Esophagus (tissue), 2 donors: Measurements from ENCODE around the gene NUCKS1. TPM values are rescaled to one million over a fixed set of nuclear protein-coding genes. Genes with fewer than 3 reads are reported as not detected.
A peak's percentile ranks its signal among the peaks of the same experiment; 100 is the strongest.

ENCODE experiments used
- H3K27ac ChIP-seq, 2 donors: one replicate each; pipeline ENCODE4 v1.5.1; 2013; ENCODE audit warnings: low read depth in 2 of 2, mild to moderate bottlenecking in 2 of 2, inconsistent platforms in 1 of 2, low read length in 1 of 2, moderate library complexity in 1 of 2
- H3K27me3 ChIP-seq, 2 donors: one replicate each; pipeline ENCODE4 v1.6.1; 2013; ENCODE audit warnings: low read length in 2 of 2, control low read depth in 1 of 2, mild to moderate bottlenecking in 1 of 2; ENCODE audit not compliant: insufficient read depth in 2 of 2, control insufficient read depth in 1 of 2
- H3K36me3 ChIP-seq, 2 donors: one replicate each; pipeline ENCODE4 v1.6.1; 2013; ENCODE audit warnings: low read length in 1 of 2; ENCODE audit not compliant: control insufficient read depth in 2 of 2, insufficient read depth in 2 of 2
- H3K4me1 ChIP-seq, 2 donors: one replicate each; pipeline ENCODE4 v1.6.1; 2013; ENCODE audit warnings: low read length in 1 of 2; ENCODE audit not compliant: control insufficient read depth in 2 of 2, insufficient read depth in 2 of 2
- H3K4me3 ChIP-seq, 2 donors: one replicate each; pipeline ENCODE4 v1.5.1; 2013; ENCODE audit warnings: low read length in 2 of 2, mild to moderate bottlenecking in 2 of 2, low read depth in 1 of 2, moderate library complexity in 1 of 2
- H3K9me3 ChIP-seq, 2 donors: one replicate each; pipeline ENCODE4 v1.6.1; 2013; ENCODE audit warnings: mild to moderate bottlenecking in 2 of 2, low read depth in 1 of 2, low read length in 1 of 2, moderate library complexity in 1 of 2; ENCODE audit not compliant: control insufficient read depth in 2 of 2, insufficient read depth in 1 of 2
- WGBS, 2 donors: extraction: QIAGEN DNeasy Blood & Tissue Kit; methylation state at CpG; one replicate each; pipeline ENCODE4 v1.1.7; 2013; 5-methylcytosine and 5-hydroxymethylcytosine counted together
- polyA plus RNA-seq, 2 donors: library from polyadenylated mRNA; stranded (reverse); fragments of 200-250 nt; gene quantifications; one replicate each; pipeline ENCODE4 v1.2.3, GENCODE V29; 2013
- donor health status: healthy with polysubstance abuse.
- donor health status: Bipolar disorder and iron deficiency.

The NUCKS1 gene
- polyA plus RNA-seq, 2 donors, result 25.1 to 26.5 TPM

DNA sequence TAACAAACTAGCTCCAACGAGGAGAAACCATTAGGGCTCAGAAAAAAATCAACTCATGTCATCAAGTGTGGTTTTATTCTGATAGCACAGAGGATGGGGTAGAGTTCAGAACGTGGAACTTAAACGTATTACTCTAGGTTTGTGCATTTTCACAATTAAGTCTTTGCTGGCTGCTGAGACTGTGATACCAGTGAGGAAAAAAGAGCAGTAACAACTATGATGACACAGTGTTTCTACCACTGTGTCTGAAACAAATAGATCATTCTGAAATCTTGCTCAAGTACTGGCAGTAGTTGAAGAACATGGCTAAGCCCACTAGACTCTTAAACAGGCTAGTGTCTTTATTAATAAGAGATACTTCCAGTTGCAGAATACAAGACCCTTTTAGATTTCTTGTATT, 31.0 kb downstream of the NUCKS1 start:
- H3K4me3 ChIP-seq, result no peak overlapping the region
- no peaks in the 10 kb centered on the region for H3K27me3 ChIP-seq
- H3K36me3 ChIP-seq, result peaks cover 0 to 10% of the 10 kb centered on the region in 2 donors
- no peaks in the 10 kb centered on the region for H3K4me1 ChIP-seq
- 68 to 74% methylated on average over 3 of the region's 3 CpGs for WGBS, 2 donors
- H3K27ac ChIP-seq, result no peak overlapping the region
- H3K9me3 ChIP-seq, result no peaks in the 10 kb centered on the region

GRCh38 chr1:205716371-205717132, 33.4 kb downstream of the NUCKS1 start:
- Histone ChIP-seq H3K27me3 (no peaks in the 10 kb centered on the region), H3K4me1 (no peaks in the 10 kb centered on the region), H3K27ac (no peak overlapping the region), H3K36me3 (peaks cover 0 to 10% of the 10 kb centered on the region in 2 donors), H3K9me3 (no peaks in the 10 kb centered on the region), H3K4me3 (no peak overlapping the region)
- WGBS, 2 donors, result 83 to 91% methylated on average over 7 of the region's 7 CpGs

GRCh38 chr1:205715628-205716027, 34.4 kb downstream of the NUCKS1 start:
- H3K36me3 ChIP-seq, result peaks cover 0 to 10% of the 10 kb centered on the region in 2 donors
- H3K4me3 ChIP-seq, result no peak overlapping the region
- no peaks in the 10 kb centered on the region for H3K27me3 ChIP-seq
- 78 to 81% methylated on average over 5 of the region's 5 CpGs for WGBS, 2 donors
- no peaks in the 10 kb centered on the region for H3K4me1 ChIP-seq
- H3K9me3 ChIP-seq, result no peaks in the 10 kb centered on the region
- no peak overlapping the region for H3K27ac ChIP-seq

DNA sequence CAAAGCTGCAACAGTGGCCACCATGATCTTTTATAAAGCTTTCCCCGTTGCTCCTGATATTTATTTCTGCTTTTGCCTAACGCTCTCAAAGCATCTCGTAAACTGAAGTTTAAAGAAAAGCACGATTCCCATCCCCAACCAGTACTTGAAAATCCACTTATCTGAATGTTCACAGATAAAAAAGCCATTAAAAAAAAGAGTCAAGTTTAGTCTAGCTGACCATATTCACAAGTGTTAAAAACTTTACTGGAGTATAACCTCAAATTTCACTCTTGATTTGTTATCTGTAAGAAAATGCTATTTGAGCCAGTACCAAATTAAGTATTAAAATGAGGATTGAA, 35.1 kb downstream of the NUCKS1 start:
- no peaks in the 10 kb centered on the region for H3K9me3 ChIP-seq
- H3K36me3 ChIP-seq, result peaks cover 0 to 7% of the 10 kb centered on the region in 2 donors
- H3K4me1 ChIP-seq, result no peaks in the 10 kb centered on the region
- no peak overlapping the region for H3K4me3 ChIP-seq
- 83 to 86% methylated on average over 4 of the region's 4 CpGs for WGBS, 2 donors
- no peak overlapping the region for H3K27ac ChIP-seq
- no peaks in the 10 kb centered on the region for H3K27me3 ChIP-seq

GRCh38 chr1:205714190-205714905, 35.6 kb downstream of the NUCKS1 start:
- H3K4me3 ChIP-seq, result no peak overlapping the region
- no peaks in the 10 kb centered on the region for H3K27me3 ChIP-seq
- H3K27ac ChIP-seq, result peak overlapping the region in 1 of 2 donors; percentile 22
- WGBS, 2 donors, result 58 to 61% methylated on average over 5 of the region's 5 CpGs
- H3K36me3 ChIP-seq, result peaks cover 0 to 7% of the 10 kb centered on the region in 2 donors
- no peaks in the 10 kb centered on the region for H3K9me3 ChIP-seq
- H3K4me1 ChIP-seq, result no peaks in the 10 kb centered on the region

DNA sequence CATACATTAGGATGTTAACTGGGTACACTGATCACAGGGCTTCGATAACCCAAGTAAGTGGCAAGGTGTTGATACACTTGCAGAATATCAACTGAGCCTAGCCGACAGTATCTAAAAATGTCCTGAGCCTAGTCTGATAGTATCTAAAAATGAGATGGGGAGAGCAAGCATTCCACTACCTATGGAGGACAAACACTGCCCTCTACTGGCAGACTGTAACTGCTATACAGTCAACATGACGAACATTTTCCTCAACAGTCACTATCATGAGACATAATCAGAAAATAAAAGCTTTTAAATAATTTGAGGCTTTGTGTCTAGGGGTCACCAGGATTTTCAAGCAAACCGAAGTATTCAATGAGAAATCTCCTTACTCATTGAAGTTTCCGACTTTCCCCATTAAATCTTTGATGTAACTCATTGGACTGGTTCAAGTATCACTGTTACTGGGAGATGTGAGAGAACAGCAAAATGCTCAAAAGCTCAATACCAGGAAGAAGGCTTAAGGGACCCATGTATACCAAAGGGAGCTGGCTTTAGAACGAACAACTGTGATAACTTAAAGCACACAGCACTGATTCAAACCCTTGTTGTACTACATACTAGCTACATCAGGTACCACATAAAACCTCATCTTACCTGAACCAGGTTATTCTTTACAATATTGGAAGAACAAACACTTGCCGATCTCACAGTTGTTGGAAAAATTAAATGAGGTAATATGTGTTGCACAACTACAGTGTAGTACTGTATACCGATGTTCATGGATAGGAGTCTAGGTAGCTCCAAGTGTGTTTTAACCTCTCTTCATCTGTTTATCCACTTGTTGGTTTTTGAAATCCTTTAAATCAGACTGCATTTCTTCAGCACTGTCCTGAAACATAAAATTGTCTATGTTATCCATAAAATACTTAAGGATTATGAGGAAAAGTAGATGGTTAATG, 38.6 kb downstream of the NUCKS1 start:
- Histone ChIP-seq H3K9me3 (no peaks in the 10 kb centered on the region), H3K4me1 (no peaks in the 10 kb centered on the region), H3K27me3 (no peaks in the 10 kb centered on the region), H3K27ac (no peak overlapping the region), H3K36me3 (peaks cover 0 to 4% of the 10 kb centered on the region in 2 donors), H3K4me3 (no peak overlapping the region)
- 44% methylated on average over 8 of the region's 8 CpGs for WGBS, 2 donors

DNA sequence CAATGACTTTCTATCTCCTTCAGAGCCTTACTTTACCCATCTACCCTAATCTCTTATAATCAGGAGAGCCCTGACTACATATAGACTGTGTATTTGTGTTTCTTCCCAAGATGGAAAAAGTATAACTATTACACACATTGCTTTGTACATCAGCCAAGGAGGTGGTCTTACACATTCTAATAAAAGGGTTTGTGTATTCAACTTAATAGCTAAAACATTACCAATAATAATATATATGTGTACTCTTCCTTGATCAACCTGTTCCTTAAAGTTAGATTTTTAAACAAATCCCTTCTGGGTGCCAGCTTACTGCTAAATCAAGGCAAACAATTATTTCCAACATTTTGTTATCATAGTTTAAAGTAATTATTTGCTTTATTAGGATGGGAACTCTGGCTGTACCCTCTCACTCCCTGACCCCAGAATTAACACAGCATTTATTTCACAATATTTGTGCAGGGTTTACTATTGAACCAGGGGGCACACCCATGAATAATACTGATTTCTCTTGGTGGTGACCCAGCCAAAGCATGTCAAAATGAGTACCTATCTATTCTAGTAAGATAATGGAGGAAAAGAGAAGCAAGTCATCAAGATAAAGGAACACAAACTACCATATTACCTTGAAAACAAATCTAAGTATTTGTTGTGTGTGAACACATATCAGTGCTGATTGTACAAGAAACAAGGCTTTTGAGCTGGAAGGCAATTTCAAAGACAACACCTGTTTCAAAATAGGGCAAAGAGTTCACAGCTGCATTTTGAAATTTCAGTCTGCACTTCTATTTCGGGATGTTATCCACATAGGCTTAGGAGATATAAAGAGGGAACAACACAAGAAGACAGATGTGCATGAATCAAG, 39.5 kb downstream of the NUCKS1 start:
- H3K36me3 ChIP-seq, result peaks cover 0 to 1% of the 10 kb centered on the region in 2 donors
- H3K4me1 ChIP-seq, result no peaks in the 10 kb centered on the region
- H3K9me3 ChIP-seq, result no peaks in the 10 kb centered on the region
- H3K27ac ChIP-seq, result no peak overlapping the region
- no peak overlapping the region for H3K4me3 ChIP-seq
- no peaks in the 10 kb centered on the region for H3K27me3 ChIP-seq
- WGBS, 2 donors, result 57 to 72% methylated on average over 1 of the region's 1 CpG

GRCh38 chr1:205709640-205710039, 40.3 kb downstream of the NUCKS1 start:
- 81 to 86% methylated on average over 2 of the region's 2 CpGs for WGBS, 2 donors
- Histone ChIP-seq H3K9me3 (no peaks in the 10 kb centered on the region), H3K27me3 (no peaks in the 10 kb centered on the region), H3K4me3 (no peak overlapping the region), H3K36me3 (no peaks in the 10 kb centered on the region), H3K27ac (no peak overlapping the region), H3K4me1 (no peaks in the 10 kb centered on the region)

DNA sequence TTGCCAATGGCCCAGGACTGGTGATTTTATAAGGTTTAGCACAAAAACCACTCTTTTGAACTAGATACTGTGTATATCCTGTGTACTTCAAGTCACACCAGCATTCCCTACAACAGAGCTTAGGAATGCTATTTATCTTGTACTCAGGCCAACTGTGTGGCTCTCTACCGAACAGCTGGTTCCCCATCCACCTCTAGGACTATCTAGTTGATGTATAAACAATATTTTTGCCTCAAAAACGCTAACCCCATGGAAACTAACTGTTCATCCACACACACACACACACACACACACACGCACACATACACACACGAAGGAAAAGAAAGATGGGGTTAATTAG, 41.0 kb downstream of the NUCKS1 start:
- Histone ChIP-seq H3K4me3 (no peak overlapping the region), H3K36me3 (no peaks in the 10 kb centered on the region), H3K27ac (no peak overlapping the region), H3K27me3 (no peaks in the 10 kb centered on the region), H3K9me3 (no peaks in the 10 kb centered on the region), H3K4me1 (no peaks in the 10 kb centered on the region)
- WGBS, 2 donors, result 45 to 50% methylated on average over 4 of the region's 4 CpGs
